ENCODE results near the gene PPP4R2. TPM values are rescaled to one million over a fixed set of nuclear protein-coding genes. Genes with fewer than 3 reads are reported as not detected.

PPP4R2 gene
- total RNA-seq, result 99.9 and 105 TPM in 2 replicates
- long read RNA-seq, full-length matches to known transcripts, result 3 of 12 reads
- long read RNA-seq, partial matches to known transcripts, result 3 of 12 reads
- long read RNA-seq, other reads (novel, unspliced or antisense), result 6 of 12 reads

- DNase-seq (ENCODE audit: low read depth, low spot score), result peak; percentile 82
- Mint-ChIP-seq H3K4me1 (peaks cover 37% of the 10 kb centered on the region), H3K27ac (ENCODE audit: unreplicated experiment) (peak within 1 kb of the TSS; percentile 95), H3K9me3 (no peaks in the 10 kb centered on the region), H3K4me3 (peak within 1 kb of the TSS; percentile 92), H3K27me3 (ENCODE audit: low read depth) (no peaks in the 10 kb centered on the region), H3K36me3 (ENCODE audit: low read depth) (peaks cover 9% of the 10 kb centered on the region)
- TF ChIP-seq CTCF (conservative IDR thresholded peaks at IDR 0.05), result no peak
Measured at GRCh38 chr3:72996473-72997333, at the start of gene PPP4R2. TSS of gene PPP4R2 (plus strand) at chr3:72996811. CDS start at chr3:72997038, 227 bp downstream.

GRCh38 chr3:72947715-72948490 lies 48.7 kb upstream of the PPP4R2 start:
- no peak for TF ChIP-seq CTCF (conservative IDR thresholded peaks at IDR 0.05)
- H3K9me3 Mint-ChIP-seq, result no peaks in the 10 kb centered on the region
- H3K27ac Mint-ChIP-seq (ENCODE audit: unreplicated experiment), result no peak overlapping the region
- peaks cover 11% of the 10 kb centered on the region for H3K4me1 Mint-ChIP-seq
- H3K36me3 Mint-ChIP-seq (ENCODE audit: low read depth), result no peaks in the 10 kb centered on the region
- DNase-seq (ENCODE audit: low read depth, low spot score), result no peak
- peaks cover 5% of the 10 kb centered on the region for H3K27me3 Mint-ChIP-seq (ENCODE audit: low read depth)
- H3K4me3 Mint-ChIP-seq, result no peak overlapping the region

GRCh38 chr3:72949016-72949415 lies 47.6 kb upstream of the PPP4R2 start:
- no peak for TF ChIP-seq CTCF (conservative IDR thresholded peaks at IDR 0.05)
- peak overlapping the region; percentile 78 for H3K27ac Mint-ChIP-seq (ENCODE audit: unreplicated experiment)
- DNase-seq (ENCODE audit: low read depth, low spot score), result no peak

GRCh38 chr3:72950372-72950771 lies 46.2 kb upstream of the PPP4R2 start:
- H3K4me1 Mint-ChIP-seq, result peaks cover 18% of the 10 kb centered on the region
- DNase-seq (ENCODE audit: low read depth, low spot score), result no peak
- no peaks in the 10 kb centered on the region for H3K9me3 Mint-ChIP-seq
- H3K27ac Mint-ChIP-seq (ENCODE audit: unreplicated experiment), result no peak overlapping the region
- no peaks in the 10 kb centered on the region for H3K27me3 Mint-ChIP-seq (ENCODE audit: low read depth)
- no peak overlapping the region for H3K4me3 Mint-ChIP-seq
- TF ChIP-seq CTCF (conservative IDR thresholded peaks at IDR 0.05), result no peak
- no peaks in the 10 kb centered on the region for H3K36me3 Mint-ChIP-seq (ENCODE audit: low read depth)

More at GRCh38 chr3:72949016-72949415, 47.6 kb upstream of the PPP4R2 start:
- Mint-ChIP-seq H3K27me3 (ENCODE audit: low read depth) (peaks cover 5% of the 10 kb centered on the region), H3K36me3 (ENCODE audit: low read depth) (no peaks in the 10 kb centered on the region), H3K4me1 (peaks cover 11% of the 10 kb centered on the region), H3K9me3 (no peaks in the 10 kb centered on the region), H3K4me3 (no peak overlapping the region)

GRCh38 chr3:72950801-72951200 lies 45.8 kb upstream of the PPP4R2 start:
- Mint-ChIP-seq H3K4me1 (peaks cover 18% of the 10 kb centered on the region), H3K36me3 (ENCODE audit: low read depth) (no peaks in the 10 kb centered on the region), H3K9me3 (no peaks in the 10 kb centered on the region), H3K27ac (ENCODE audit: unreplicated experiment) (no peak overlapping the region), H3K4me3 (no peak overlapping the region), H3K27me3 (ENCODE audit: low read depth) (no peaks in the 10 kb centered on the region)
- no peak for TF ChIP-seq CTCF (conservative IDR thresholded peaks at IDR 0.05)
- DNase-seq (ENCODE audit: low read depth, low spot score), result no peak

All from neural crest cell (in vitro differentiated cells).